DOHH2 (cell line): ENCODE data around the gene GPATCH11.

Source experiments
- CTCF ChIP-seq: fragments of 200-600 bp; sonication (generic); IDR thresholded peaks from one replicate; pipeline ENCODE4 v1.5.1; 2014; ENCODE audit warnings: antibody characterized with exemption, mild to moderate bottlenecking, low read depth, low read length; ENCODE audit not compliant: poor library complexity, severe bottlenecking
- EZH2phosphoT487 ChIP-seq: fragments of 200-600 bp; sonication (generic); IDR thresholded peaks from 2 replicates; pipeline ENCODE4 v1.6.1; 2017; ENCODE audit warnings: borderline replicate concordance, mild to moderate bottlenecking, antibody characterized with exemption, low read length, moderate library complexity, mixed read lengths

- no peak for TF ChIP-seq CTCF
- no peak for TF ChIP-seq EZH2phosphoT487
Measured at GRCh38 chr2:37061013-37061711, 23.2 kb upstream of the GPATCH11 start.
